ENCODE results near the gene CIC. TPM values are rescaled to one million over a fixed set of nuclear protein-coding genes. Genes with fewer than 3 reads are reported as not detected.

The CIC gene
- total and polyA plus RNA-seq, 5 donors, result 28.6 to 42.7 (median 39.3) TPM

- intact Hi-C loops (cut with DNase I), result loop anchor here in 3 of 4 donors (5.0 kb wide), 1 partner anchor 33 kb away; no protein-coding TSS in a partner anchor
- Histone ChIP-seq H3K9me3 (ENCODE audit: control insufficient read depth, low read length) (no peaks in the 10 kb centered on the region), H3K4me3 (ENCODE audit: low read length) (peak overlapping the region; percentile 73), H3K27ac (ENCODE audit: low read length) (peak overlapping the region; percentile 71), H3K27me3 (ENCODE audit: control insufficient read depth, insufficient read depth) (no peaks in the 10 kb centered on the region), H3K4me1 (ENCODE audit: control insufficient read depth, insufficient read depth, low read length) (peaks cover 35% of the 10 kb centered on the region)
- ATAC-seq (peak; percentile 76 to 80), DNase-seq (peak; percentile 96 to 98 (median 97))
- WGBS, result under 1% methylated on average over 88 of the region's 89 CpGs
These were observed 11.1 kb downstream of the CIC start for GRCh38 chr19:42279902-42280814.

GRCh38 chr19:42280815-42281145 is 11.7 kb downstream of the CIC start:
- peaks cover 40% of the 10 kb centered on the region for H3K4me1 ChIP-seq (ENCODE audit: control insufficient read depth, insufficient read depth, low read length)
- ATAC-seq (peak; percentile 7 to 53), DNase-seq (peak in 2 of 3 donors; percentile 79 to 84)
- peak overlapping the region; percentile 71 for H3K27ac ChIP-seq (ENCODE audit: low read length)
- no peaks in the 10 kb centered on the region for H3K9me3 ChIP-seq (ENCODE audit: control insufficient read depth, low read length)
- peak overlapping the region; percentile 73 for H3K4me3 ChIP-seq (ENCODE audit: low read length)
- WGBS, result under 1% methylated on average over 20 of the region's 20 CpGs
- intact Hi-C loops (cut with DNase I), result loop anchor here in 3 of 4 donors (5.0 kb wide), 1 partner anchor 33 kb away; no protein-coding TSS in a partner anchor
- no peaks in the 10 kb centered on the region for H3K27me3 ChIP-seq (ENCODE audit: control insufficient read depth, insufficient read depth)

GRCh38 chr19:42281146-42281826 is 12.2 kb downstream of the CIC start:
- DNase-seq (peak; percentile 81 to 89 (median 89)), ATAC-seq (peak; percentile 6 to 28)
- H3K9me3 ChIP-seq (ENCODE audit: control insufficient read depth, low read length), result no peaks in the 10 kb centered on the region
- H3K27ac ChIP-seq (ENCODE audit: low read length), result peak overlapping the region; percentile 84
- no peaks in the 10 kb centered on the region for H3K27me3 ChIP-seq (ENCODE audit: control insufficient read depth, insufficient read depth)
- WGBS, result 5% methylated on average over 25 of the region's 25 CpGs
- peak overlapping the region; percentile 73 for H3K4me3 ChIP-seq (ENCODE audit: low read length)
- peaks cover 44% of the 10 kb centered on the region for H3K4me1 ChIP-seq (ENCODE audit: control insufficient read depth, insufficient read depth, low read length)
- intact Hi-C loops (cut with DNase I), result loop anchor here in 3 of 4 donors (5.0 kb wide), 1 partner anchor 34 kb away; no protein-coding TSS in a partner anchor

- 23% methylated on average over 7 of the region's 7 CpGs for WGBS
- intact Hi-C loops (cut with DNase I), result loop anchor here in 3 of 4 donors (5.0 kb wide), 1 partner anchor 35 kb away; no protein-coding TSS in a partner anchor
- no peaks in the 10 kb centered on the region for H3K27me3 ChIP-seq (ENCODE audit: control insufficient read depth, insufficient read depth)
- DNase-seq (peak in 2 of 3 donors; percentile 61 to 63), ATAC-seq (no peak)
- H3K4me3 ChIP-seq (ENCODE audit: low read length), result peak overlapping the region; percentile 2
- H3K9me3 ChIP-seq (ENCODE audit: control insufficient read depth, low read length), result no peaks in the 10 kb centered on the region
- H3K4me1 ChIP-seq (ENCODE audit: control insufficient read depth, insufficient read depth, low read length), result peaks cover 43% of the 10 kb centered on the region
- peak overlapping the region; percentile 84 for H3K27ac ChIP-seq (ENCODE audit: low read length)
These were observed 13.0 kb downstream of the CIC start for GRCh38 chr19:42281827-42282762.

GRCh38 chr19:42282819-42283187 is 13.8 kb downstream of the CIC start:
- WGBS, result 55% methylated on average over 4 of the region's 4 CpGs
- DNase-seq, result no peak

GRCh38 chr19:42283188-42284065 is 14.4 kb downstream of the CIC start:
- intact Hi-C loops (cut with DNase I), result loop anchor here in 3 of 4 donors (5.0 kb wide), 1 partner anchor 36 kb away; no protein-coding TSS in a partner anchor
- DNase-seq, result peak; percentile 97 to 99 (median 99)
- Histone ChIP-seq H3K27me3 (ENCODE audit: control insufficient read depth, insufficient read depth) (no peaks in the 10 kb centered on the region), H3K4me1 (ENCODE audit: control insufficient read depth, insufficient read depth, low read length) (peaks cover 33% of the 10 kb centered on the region), H3K27ac (ENCODE audit: low read length) (peak overlapping the region; percentile 85), H3K4me3 (ENCODE audit: low read length) (peak overlapping the region; percentile 74), H3K9me3 (ENCODE audit: control insufficient read depth, low read length) (no peaks in the 10 kb centered on the region)
- peak; percentile 58 to 71 for ATAC-seq
- 2% methylated on average over 72 of the region's 74 CpGs for whole genome bisulfite sequencing

More at GRCh38 chr19:42282819-42283187, 13.8 kb downstream of the CIC start:
- H3K27ac ChIP-seq (ENCODE audit: low read length), result peak overlapping the region; percentile 85
- no peaks in the 10 kb centered on the region for H3K27me3 ChIP-seq (ENCODE audit: control insufficient read depth, insufficient read depth)
- intact Hi-C loops (cut with DNase I), result loop anchor here in 3 of 4 donors (5.0 kb wide), 1 partner anchor 36 kb away; no protein-coding TSS in a partner anchor
- H3K9me3 ChIP-seq (ENCODE audit: control insufficient read depth, low read length), result no peaks in the 10 kb centered on the region
- H3K4me3 ChIP-seq (ENCODE audit: low read length), result no peak overlapping the region
- peaks cover 39% of the 10 kb centered on the region for H3K4me1 ChIP-seq (ENCODE audit: control insufficient read depth, insufficient read depth, low read length)
- ATAC-seq, result no peak

- Histone ChIP-seq H3K4me1 (ENCODE audit: control insufficient read depth, insufficient read depth, low read length) (peaks cover 28% of the 10 kb centered on the region), H3K9me3 (ENCODE audit: control insufficient read depth, low read length) (no peaks in the 10 kb centered on the region), H3K27ac (ENCODE audit: low read length) (peak overlapping the region; percentile 97), H3K27me3 (ENCODE audit: control insufficient read depth, insufficient read depth) (no peaks in the 10 kb centered on the region), H3K4me3 (ENCODE audit: low read length) (peak overlapping the region; percentile 74)
- intact Hi-C loops (cut with DNase I), result loop anchor here in 3 of 4 donors (5.0 kb wide), 1 partner anchor 37 kb away; no protein-coding TSS in a partner anchor
- under 1% methylated on average over 72 of the region's 76 CpGs for WGBS
- DNase-seq, result peak; percentile 88 to 95 (median 94)
- ATAC-seq, result peak in 1 of 2 donors; percentile 25
These were observed 15.0 kb downstream of the CIC start for GRCh38 chr19:42284066-42284501.

GRCh38 chr19:42284591-42285341 is 15.7 kb downstream of the CIC start:
- no peaks in the 10 kb centered on the region for H3K9me3 ChIP-seq (ENCODE audit: control insufficient read depth, low read length)
- H3K27me3 ChIP-seq (ENCODE audit: control insufficient read depth, insufficient read depth), result no peaks in the 10 kb centered on the region
- WGBS, result 3% methylated on average over 41 of the region's 41 CpGs
- H3K4me1 ChIP-seq (ENCODE audit: control insufficient read depth, insufficient read depth, low read length), result peaks cover 26% of the 10 kb centered on the region
- H3K4me3 ChIP-seq (ENCODE audit: low read length), result peak overlapping the region; percentile 74
- peak overlapping the region; percentile 43 for H3K27ac ChIP-seq (ENCODE audit: low read length)
- DNase-seq, result peak; percentile 37 to 78 (median 75)
- intact Hi-C loops (cut with DNase I), result loop anchor here in 3 of 4 donors (5.0 kb wide), 1 partner anchor 37 kb away; no protein-coding TSS in a partner anchor
- ATAC-seq, result no peak

GRCh38 chr19:42285541-42285941 is 16.5 kb downstream of the CIC start:
- WGBS, result 26% methylated on average over 5 of the region's 5 CpGs
- ATAC-seq, result no peak
- intact Hi-C loops (cut with DNase I), result no loop called here
- no peaks in the 10 kb centered on the region for H3K27me3 ChIP-seq (ENCODE audit: control insufficient read depth, insufficient read depth)
- peak in 2 of 3 donors; percentile 66 to 71 for DNase-seq
- peaks cover 26% of the 10 kb centered on the region for H3K4me1 ChIP-seq (ENCODE audit: control insufficient read depth, insufficient read depth, low read length)
- H3K4me3 ChIP-seq (ENCODE audit: low read length), result no peak overlapping the region
- no peaks in the 10 kb centered on the region for H3K9me3 ChIP-seq (ENCODE audit: control insufficient read depth, low read length)
- H3K27ac ChIP-seq (ENCODE audit: low read length), result peak overlapping the region; percentile 43
